ENCODE data around the gene CD44.
A peak's percentile ranks its signal among the peaks of the same experiment; 100 is the strongest.

The CD44 gene

DNA sequence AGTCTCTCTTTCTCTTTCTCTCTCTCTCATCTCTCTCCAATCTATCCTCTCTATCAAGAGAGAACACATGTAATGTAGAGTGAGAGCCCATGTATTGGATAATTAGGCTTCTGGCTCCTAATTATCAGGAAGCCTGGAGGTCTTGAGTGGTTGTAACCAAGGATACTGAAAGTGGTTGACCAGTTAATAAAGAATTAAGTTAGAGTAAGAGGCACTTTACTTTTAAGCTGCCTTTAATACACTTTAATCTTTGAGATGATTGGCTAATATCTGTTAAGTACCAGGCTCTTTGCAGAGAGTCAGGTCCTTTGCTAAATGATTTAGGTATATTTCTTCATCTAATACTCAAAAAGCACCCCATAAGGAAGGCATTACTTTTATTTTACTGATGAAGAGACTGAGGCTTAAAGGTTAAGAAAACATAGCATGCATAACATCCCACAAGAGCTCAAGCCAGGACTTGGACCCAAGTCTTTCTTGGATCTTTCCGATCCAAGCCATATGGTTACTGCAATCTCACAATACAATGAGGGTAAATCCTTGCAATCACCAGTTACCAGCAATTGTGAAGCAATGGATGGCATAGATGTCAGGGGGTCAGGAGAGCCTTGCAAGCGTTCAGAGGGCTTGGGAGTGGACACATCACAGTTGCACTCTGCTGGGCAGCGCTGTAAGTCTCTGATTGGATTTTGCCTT is 22.1 kb downstream of the CD44 start:
- no peak for DNase-seq

DNA sequence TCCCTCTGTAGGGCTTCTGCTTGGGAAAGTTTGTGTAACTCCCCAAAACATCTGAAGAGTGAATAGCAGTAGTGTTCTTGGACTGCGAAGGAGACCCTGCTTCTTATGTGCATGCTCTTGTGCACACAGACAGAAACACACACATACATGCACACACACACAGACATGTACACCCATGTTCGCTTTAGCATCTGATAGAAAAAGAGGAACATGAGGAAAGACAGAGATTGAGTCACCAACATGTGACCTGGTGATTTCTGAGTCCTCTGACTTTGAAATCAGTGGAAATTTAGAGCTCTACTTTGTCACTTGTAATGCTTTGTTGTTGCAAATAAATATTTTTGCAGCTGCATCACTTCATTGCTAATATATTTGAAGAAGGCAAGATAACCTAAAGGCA is 23.8 kb downstream of the CD44 start:
- no peak for DNase-seq

DNA sequence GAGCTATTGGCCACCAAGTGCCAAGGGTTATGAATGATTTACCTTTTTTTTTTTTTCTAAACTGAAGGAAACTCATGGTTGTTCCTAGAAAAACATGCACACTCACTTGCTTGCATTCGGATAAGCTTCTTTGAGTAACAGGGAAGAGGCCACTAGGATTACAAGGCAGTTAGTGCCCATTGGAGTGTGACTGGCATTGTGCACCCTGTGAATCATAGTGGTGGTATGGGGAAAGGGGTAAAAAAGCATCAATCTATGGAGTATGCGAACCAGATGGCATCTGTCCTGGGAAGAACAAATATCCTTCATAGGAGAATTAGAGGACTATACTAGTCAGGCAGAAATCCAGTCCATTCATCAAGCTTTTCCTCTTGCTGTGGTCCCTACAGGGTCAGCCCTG is 24.2 kb downstream of the CD44 start:
- DNase-seq, result no peak

DNA sequence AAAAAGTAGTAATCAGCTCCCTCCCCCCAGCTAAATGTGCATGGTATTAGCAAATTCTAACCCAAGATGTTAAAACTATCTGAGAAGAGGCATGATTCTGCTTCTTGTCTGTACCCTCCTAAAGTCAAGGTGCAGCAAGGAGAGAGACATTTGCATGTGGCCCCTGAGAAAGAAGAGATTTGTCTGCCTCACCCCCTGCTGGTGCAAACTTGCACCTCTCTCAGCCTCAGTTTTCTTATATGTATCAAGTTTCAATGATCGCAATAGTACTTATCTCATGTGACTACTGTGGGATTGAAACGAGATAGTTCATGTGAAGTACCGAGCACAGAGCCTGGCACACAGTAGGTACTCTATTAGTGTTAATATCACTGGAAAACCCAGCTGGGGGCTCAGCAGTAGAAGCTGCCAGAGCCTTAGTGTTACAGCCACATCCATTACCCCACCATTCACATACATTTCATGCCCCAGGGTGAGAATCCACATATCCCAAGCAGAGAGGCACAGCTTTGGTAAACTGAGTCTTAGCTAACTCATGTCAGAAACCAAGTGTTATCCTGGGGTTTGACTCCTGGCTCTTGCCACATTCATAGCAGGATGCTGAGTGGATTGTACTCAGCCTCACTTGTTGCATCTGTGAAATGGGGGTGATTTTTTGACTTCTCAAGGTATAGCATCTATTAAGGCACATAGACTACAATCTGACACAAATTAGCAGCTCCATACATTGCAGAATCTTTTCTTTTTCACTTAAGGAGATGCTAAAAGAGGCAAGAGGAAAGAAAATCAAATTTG is 24.9 kb downstream of the CD44 start:
- no peak for DNase-seq

DNA sequence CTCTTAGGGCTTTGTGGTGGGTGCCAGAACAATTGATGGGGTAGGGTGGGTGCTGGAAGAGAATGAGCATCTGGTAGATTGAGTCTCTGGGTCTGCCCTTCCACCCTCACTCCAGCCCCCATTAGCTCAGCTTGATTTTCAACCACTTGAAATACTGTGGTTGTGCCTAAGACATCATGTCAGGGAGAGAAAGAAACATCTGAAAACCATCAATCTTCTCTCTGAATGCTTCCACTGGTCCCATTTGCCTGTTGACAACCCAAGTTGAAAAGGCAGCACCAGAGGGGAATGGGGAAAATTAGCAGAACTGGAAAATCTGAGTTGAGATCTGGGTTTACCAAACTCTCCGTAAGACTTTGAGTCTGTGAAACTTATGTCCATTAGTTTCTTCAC is 26.1 kb downstream of the CD44 start:
- no peak for DNase-seq

DNA sequence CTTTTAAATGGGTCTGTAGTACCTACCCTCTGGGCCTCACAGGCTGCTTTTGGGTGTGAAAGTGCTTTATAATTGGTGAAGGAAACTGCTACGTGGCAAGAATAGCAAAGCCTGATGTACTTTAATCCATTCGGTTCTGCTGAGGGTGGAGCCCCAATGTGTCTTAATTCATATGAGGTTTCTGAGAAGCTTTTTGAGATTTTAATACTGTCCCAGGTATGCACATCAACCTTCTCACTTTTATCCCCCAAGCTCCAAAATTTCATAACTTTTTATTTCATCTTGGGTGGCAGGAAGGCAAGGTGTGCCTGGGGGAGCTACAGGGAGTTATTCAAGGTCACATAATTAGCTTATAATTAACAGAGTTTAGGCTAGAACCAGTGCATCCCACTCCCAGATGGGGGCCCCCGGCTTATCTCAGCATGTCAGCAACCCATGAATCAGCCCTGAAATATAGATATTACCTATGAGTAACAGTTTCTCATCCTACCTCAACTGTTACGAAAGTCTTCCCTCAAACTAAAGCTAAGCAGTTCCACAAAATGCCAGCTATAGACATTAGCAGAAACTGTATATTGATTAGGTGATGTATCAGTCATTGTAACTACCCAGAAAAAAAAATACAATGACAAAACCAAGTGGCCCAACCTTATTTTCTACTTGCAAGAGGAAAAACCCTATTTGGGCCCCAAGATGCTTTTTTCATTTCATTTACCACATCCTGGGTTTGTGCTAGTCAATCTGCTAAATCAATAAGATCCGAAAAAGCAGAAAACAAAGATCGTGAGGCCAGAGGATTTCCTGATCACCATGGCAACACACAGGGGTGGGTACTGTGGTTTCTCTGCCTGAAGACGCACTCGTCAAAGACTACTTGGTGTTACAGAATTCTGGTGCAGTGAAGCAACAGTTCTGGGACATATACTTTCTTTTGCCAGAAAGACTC is 26.7 kb downstream of the CD44 start:
- DNase-seq, result peak; percentile 94

DNA sequence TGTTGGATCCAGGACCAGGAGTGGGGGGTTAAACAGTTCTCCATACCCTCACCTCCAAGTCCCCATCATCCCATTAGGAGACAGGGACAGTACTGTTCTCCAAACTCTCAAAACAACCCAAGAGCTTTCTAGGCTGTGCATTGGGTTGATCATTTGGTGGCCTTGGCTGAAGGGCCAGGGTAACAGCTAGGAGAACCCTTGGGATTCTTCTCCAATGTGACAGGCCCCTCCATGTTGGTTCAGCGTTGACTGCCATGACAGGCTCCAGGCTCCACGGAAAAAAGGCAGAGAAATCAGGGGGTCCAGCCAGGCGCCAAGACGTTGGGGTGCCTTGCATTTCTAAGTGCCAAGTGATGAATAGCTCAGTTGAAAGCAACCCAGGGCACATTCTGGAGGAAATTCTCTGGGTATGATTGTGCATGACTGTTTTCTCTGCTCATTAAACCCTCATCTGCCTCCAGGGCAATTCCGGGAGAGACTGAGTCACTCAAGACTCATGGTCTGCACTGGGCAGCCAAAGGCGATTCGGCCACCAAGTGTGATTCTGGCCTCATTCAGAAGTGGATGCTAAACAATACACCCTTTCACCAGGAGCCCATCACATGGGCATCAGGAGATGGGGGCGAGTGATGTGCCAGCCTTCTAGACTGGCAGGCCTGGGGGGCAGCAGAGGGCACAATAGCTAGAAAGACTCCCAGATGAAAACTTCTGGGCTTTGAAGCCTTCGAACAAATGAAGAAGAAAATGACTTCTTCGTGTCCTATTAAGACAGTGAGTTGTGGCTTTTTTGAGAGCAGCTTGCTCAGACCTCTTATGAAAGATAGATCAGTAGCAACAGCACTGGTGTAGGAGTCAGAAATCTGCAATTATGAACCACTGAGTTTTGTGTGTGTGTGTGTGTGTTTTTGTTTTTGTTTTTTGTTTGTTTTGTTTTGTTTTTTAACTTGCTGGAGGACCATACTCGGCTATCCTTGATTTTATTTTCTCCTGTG is 27.7 kb downstream of the CD44 start:
- DNase-seq, result peak; percentile 74

DNA sequence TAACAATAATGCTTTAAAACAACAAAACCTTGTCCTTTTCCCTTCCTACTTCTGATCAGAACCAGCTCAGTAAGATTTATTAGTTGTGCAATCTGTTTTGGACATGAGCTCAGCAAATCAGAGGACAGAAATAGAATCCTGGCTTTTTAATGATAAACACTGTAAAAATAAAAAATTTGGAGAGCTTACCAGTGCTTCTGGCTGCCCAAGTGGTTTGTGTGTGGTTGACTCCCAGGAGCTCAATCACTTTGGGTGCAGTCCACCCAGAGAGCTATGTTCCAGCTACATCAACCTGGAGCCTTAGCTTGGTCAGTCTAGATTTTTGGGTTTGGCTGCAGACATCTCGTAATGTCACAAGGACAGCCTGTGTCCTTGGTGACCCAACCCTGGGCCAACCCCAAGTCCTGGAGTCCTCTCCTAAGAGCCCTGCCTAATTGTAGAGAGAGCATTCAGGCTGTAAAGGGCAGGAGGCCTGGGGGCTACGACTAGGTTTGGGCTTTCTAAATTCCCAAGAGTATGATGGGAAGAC is 28.5 kb downstream of the CD44 start:
- DNase-seq, result no peak

DNA sequence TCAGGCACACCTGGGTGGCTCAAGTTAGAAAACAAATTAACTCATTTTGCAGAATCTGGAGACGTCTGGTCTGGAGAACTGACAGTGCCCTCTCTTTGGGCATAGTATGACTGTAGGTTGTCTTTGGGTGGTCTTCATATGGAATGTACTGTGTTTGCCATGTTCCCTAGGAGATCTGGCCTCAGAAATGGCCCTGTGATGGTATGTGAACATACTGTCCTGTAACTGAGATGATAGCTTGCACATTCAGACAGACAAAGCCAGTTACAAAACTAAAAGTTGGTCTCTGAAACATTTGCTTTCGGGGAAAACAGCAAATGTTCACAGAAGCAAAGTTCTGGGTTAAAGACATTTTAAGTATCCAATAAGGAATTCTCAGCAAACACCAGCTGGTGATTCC is 29.7 kb downstream of the CD44 start:
- no peak for DNase-seq

DNA sequence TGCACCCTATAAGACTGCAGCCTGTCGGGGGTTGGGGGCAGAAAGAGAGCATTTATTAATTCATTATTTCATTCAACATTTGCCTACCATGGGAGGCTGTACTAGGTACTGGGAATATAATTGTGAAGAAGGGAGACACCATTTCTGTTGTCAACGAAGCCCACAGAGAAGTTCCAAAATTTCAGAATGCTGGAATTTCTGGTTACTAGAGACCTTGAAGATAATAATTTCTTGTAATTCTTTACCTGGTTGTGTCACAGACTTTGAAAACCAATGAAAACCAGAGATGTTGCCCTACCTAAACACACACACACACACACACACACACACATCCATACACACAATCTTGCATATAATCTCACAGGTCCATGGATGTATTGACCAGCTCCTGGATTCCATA is 30.1 kb downstream of the CD44 start:
- DNase-seq, result no peak

DNA sequence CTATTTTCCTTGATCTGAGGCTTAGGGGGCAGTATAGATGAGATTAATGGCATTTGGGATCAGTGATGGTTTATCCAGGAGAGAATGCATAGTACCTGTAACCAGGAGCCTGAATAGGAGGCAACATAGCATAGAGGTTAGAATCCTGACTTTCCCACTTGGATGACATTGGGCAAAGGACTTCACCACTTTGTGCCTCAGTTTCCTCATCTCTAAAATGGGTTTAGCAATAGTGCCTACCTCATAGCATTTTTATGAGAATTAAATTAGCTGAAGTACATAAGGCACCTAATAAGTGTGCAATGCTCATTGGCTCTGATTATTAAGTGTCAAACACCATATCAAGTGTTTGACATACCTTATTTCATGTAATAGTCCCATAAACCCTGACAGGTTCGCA is 30.8 kb downstream of the CD44 start:
- no peak for DNase-seq

DNA sequence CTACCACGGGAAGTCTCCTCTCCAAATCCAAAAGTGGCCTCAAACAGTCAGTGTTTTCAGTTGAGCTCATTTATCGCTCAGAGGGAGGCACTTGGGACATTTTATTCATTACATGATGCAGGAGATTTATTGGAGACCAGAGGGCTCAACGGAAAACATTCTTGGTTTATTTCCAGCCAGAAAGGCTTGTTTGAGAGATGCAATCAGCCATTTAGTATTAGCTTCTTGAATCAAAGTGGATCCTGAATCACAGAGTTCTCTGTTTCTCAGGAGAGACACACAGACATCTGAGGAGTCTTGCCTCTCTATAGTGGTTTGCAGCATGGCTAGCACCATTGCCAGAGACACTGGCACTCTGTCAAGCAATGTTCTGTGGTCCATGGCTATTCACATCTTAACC is 31.5 kb downstream of the CD44 start:
- no peak for DNase-seq

DNA sequence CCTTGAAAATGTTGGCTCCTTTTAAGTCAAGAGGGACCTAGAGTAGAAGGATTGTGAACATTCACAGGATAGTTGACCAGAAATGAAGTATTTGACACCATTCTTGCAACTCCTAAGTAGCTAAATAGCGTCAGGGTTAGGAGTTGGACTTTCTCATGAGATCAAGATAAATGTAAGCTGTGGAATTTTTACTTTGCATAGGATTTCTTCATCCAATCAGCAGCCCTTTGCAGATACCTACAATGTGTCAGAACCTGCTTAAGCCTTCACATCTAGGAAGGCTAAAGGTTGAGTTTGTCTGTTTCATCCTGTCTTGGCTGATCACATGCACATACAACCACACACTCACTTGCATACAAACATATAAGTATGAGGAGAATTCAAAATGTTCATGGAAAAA is 32.3 kb downstream of the CD44 start:
- DNase-seq, result no peak

DNA sequence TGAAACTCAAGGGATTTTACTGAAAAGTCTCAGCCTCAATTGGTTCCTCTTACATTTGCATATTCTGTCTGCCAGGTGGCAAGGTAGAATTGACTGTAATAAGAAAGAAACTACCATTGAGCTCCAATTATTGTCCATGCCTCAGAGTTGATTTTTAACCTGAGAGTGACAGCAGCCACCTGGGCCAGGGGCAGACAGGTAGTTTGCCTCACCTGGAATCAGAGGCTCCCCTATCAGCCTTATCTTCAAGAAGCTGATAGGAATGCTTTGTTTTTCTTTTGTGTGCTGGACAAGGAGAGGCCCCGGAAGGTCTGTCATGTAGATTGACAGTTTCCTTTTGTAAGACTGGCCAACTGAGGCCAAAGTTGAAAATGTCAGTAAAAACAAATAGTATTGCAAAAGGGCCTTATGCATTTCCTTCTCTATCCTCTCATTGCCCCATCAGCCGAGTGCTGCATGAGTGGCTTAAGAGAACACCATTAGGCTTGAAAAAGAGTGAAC is 34.1 kb downstream of the CD44 start:
- DNase-seq, result no peak

DNA sequence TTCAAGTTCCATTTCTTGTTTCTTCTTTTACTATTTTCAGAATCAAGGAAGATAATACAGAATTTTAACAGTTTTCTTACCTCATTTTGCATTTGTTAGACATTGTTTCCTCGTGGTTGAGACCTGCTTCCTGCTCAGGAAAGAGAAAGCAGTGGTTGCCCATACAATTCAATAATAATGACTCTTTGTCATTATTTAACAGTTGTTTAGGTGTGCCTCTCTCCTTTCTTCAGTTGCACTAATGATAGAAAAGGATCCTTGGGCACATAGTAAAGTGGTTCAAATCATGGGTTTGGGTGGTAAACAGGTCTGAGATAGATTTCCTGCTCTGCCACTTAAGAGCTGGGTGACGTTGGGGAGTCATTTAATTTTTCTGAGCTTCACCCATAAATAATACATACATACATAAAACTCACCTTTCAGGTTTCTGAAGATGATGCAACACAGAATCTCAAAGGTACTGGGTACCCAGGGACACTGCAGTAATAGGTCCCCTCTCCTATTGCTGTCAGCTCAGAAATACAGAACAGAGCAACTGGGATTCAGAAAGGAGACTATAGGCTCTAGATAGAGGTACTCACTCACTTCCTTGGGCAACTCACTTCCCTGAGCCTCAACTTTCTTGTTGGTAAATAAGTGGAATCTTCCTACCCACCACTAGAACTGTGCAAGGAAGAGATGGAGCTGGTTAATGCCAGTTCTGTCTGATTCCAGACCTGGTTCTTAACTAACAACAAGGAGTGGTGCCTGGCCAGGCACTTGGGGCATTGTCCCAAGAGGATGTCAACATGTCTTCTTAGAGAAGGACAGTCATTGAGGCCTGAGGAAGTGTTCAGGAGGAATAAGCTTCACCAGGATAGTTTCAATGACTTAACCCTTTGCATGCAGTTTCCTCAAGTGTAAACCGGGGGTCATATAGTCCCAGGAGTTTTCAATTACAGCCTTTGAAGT is 34.9 kb downstream of the CD44 start:
- DNase-seq, result no peak

DNA sequence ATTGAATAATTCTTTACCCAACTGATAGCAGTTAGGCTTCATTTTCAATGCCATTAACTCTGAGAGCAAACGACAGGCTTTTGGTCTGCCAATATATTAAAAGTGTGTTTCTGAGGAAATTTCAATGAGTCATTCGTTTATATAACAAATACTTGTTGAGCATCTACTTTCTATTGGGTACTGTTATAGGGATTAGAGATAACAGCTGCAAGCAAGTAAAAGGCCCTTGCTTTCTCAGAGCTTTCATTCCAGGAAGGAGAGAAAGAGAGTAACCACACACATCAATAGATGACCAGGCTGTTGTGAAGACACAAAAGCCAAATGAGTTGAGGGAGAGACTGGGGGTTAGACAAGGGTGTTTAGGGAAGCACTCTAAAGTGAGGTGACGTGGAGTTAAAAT is 35.7 kb downstream of the CD44 start:
- DNase-seq, result no peak

DNA sequence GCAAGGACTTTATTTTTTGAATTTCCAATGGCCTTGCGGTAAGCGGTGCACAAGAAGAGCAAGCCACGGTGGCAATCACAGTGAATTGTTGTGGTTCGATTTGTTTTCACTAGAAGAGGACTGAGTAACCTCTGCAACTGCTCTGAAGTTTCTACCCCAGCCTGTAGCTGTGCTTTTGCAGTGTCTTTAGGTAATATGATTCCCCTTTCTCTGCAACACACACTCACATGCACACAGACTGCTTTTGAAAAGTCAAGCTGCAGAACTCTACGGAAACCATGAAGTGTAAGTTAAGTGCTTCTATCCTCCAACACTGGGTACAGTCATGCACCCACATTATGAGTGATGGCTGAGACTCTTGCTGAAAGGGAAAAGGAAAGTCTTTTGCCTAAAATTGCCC is 38.4 kb downstream of the CD44 start:
- no peak for DNase-seq

DNA sequence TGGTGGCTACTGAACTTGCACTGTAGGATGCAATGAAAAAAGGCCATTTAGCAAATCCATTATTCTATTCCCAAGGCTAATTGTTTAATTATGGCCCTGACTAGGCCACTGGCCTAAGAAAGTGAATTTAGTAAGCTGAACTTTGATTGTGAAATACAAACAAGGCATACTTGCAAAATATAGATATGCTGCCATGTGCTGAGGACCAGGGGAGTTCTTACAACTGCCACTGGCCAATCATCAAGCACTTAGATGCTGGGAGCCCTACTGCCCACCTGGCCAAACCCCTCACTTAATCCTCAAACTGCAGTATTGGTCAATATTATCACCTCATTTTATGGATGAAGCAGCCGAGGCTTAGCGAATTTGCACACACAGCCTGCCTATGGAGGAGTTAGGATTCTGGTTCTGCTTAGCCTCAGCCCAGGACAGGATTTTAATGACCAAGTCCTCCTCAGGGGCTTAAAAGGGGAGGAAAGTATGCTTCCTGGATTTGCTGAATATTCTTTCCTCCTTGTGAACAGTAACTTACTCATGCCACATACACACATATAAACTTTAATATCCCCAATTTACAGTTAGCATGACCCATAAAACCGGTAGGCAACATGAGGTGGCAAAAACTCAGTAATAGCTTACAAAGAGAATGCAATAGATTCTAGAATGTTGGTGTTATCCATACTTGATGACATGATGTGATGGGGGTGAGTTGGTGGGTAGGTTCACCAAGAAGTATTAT is 39.3 kb downstream of the CD44 start:
- no peak for DNase-seq

DNA sequence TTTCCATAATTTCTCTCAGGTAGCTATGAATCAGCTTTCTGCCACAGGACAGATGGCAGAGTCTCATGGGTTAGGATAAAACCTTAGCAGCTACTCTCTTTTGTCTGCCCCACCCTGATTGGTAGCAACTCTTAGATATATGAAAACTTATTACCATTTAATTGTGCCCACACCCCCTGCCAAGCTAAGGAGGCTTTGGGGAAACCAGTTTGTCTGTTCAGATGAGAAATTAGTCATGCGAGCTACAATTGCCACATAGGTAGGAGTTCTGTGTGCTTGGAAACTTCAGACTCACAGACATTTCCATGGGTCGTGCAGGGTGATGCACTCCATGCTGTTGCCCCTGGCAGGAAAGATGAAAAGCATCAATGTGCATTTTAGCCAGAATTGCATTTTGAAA is 39.9 kb downstream of the CD44 start:
- no peak for DNase-seq

All from activated effector memory CD4-positive, alpha-beta T cell treated with anti-CD3 and anti-CD28 coated beads, Interleukin-2, amount 50 U/mL, for 16 hours (primary cell).